ENCODE measurements around the gene CCER1. TPM values are rescaled to one million over a fixed set of nuclear protein-coding genes. Genes with fewer than 3 reads are reported as not detected.

The CCER1 gene
- total RNA-seq, 1 experiment from 2014 or later, result not detected

DNA sequence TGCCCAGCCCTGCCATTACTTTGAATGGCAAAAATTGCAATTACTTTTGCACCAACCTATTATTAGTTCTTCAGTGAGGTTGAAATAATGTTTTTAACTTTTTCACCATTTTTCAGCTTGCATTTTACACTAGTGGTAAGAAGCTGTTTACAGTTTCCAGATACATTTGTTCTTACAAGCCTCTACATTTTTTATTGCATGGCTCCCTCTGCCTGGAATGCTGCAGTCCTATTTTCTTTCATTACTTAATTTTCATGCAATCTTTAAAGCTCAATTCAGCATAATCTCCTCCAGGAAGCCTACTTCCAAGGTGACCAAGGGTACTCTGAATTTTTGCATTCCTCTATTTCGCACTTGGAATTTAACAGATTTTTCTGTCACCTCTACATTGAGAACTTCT is 33.4 kb downstream of the CCER1 start:
- no peaks in the 10 kb centered on the region for H3K27me3 Mint-ChIP-seq (ENCODE audit: insufficient read depth, unreplicated experiment)
- no peak for DNase-seq (ENCODE audit: unreplicated experiment)
- ChIA-PET CTCF (interaction anchor here (0.6 to 1.5 kb wide), 3 partner anchors 12 to 57 kb away, joined by 3 to 7 read pairs (median 5); no protein-coding TSS in a partner anchor), POLR2A (interaction anchor here (0.7 to 1.0 kb wide), 3 partner anchors 1377 to 1661 kb away, joined by 3 to 4 read pairs (median 4); no protein-coding TSS in a partner anchor)
- H3K4me3 Mint-ChIP-seq (ENCODE audit: unreplicated experiment), result no peak overlapping the region
- H3K4me1 Mint-ChIP-seq (ENCODE audit: insufficient read depth, unreplicated experiment), result no peaks in the 10 kb centered on the region
- no peak overlapping the region for H3K27ac Mint-ChIP-seq (ENCODE audit: low read depth, unreplicated experiment)
- TF ChIP-seq, protein P1, sequence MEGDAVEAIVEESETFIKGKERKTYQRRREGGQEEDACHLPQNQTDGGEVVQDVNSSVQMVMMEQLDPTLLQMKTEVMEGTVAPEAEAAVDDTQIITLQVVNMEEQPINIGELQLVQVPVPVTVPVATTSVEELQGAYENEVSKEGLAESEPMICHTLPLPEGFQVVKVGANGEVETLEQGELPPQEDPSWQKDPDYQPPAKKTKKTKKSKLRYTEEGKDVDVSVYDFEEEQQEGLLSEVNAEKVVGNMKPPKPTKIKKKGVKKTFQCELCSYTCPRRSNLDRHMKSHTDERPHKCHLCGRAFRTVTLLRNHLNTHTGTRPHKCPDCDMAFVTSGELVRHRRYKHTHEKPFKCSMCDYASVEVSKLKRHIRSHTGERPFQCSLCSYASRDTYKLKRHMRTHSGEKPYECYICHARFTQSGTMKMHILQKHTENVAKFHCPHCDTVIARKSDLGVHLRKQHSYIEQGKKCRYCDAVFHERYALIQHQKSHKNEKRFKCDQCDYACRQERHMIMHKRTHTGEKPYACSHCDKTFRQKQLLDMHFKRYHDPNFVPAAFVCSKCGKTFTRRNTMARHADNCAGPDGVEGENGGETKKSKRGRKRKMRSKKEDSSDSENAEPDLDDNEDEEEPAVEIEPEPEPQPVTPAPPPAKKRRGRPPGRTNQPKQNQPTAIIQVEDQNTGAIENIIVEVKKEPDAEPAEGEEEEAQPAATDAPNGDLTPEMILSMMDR (IDR thresholded peaks at IDR 0.05; ENCODE audit: unreplicated experiment), result no peak
- H3K36me3 Mint-ChIP-seq (ENCODE audit: insufficient read depth, unreplicated experiment), result no peaks in the 10 kb centered on the region
- BruUV-seq (replicated peaks), result no TSS peak
- intact Hi-C loops (cut with micrococcal nuclease), result no loop called here
- no peaks in the 10 kb centered on the region for H3K9me3 Mint-ChIP-seq (ENCODE audit: unreplicated experiment)

DNA sequence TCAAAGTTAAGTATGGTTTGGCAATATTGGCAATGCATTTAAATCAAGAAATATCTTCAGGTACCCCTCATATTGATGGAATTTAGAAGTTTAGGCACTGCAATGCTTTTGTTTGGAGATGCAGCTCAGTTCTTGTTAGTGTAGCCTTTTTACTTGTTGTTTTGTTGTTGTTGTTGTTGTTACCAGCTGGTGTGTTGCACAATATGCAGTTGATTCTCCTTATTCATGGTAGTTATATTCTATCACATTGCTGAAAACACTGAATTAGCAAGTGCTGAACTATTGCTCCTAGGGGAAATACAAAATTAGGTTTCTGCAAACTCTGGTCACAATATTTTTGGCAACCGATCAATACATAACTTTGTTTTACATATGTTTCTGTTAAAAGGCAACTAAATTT is 34.8 kb downstream of the CCER1 start:
- Mint-ChIP-seq H3K27ac (ENCODE audit: low read depth, unreplicated experiment) (no peak overlapping the region), H3K4me1 (ENCODE audit: insufficient read depth, unreplicated experiment) (no peaks in the 10 kb centered on the region), H3K36me3 (ENCODE audit: insufficient read depth, unreplicated experiment) (no peaks in the 10 kb centered on the region), H3K9me3 (ENCODE audit: unreplicated experiment) (no peaks in the 10 kb centered on the region), H3K4me3 (ENCODE audit: unreplicated experiment) (no peak overlapping the region), H3K27me3 (ENCODE audit: insufficient read depth, unreplicated experiment) (no peaks in the 10 kb centered on the region)
- TF ChIP-seq, protein P1 (IDR thresholded peaks at IDR 0.05; ENCODE audit: unreplicated experiment), result no peak
- no peak for DNase-seq (ENCODE audit: unreplicated experiment)
- POLR2A ChIA-PET, result no interaction called here
- BruUV-seq (replicated peaks), result no TSS peak
- CTCF ChIA-PET, result no interaction called here
- intact Hi-C loops (cut with micrococcal nuclease), result no loop called here

- Mint-ChIP-seq H3K4me3 (ENCODE audit: unreplicated experiment) (no peak overlapping the region), H3K27ac (ENCODE audit: low read depth, unreplicated experiment) (no peak overlapping the region), H3K9me3 (ENCODE audit: unreplicated experiment) (no peaks in the 10 kb centered on the region), H3K4me1 (ENCODE audit: insufficient read depth, unreplicated experiment) (no peaks in the 10 kb centered on the region), H3K36me3 (ENCODE audit: insufficient read depth, unreplicated experiment) (no peaks in the 10 kb centered on the region), H3K27me3 (ENCODE audit: insufficient read depth, unreplicated experiment) (no peaks in the 10 kb centered on the region)
- no TSS peak for BruUV-seq (replicated peaks)
- DNase-seq (ENCODE audit: unreplicated experiment), result no peak
- ChIA-PET POLR2A (interaction anchor here (0.8 kb wide), 1 partner anchor 10 kb away, joined by 3 read pairs; no protein-coding TSS in a partner anchor), CTCF (interaction anchor here (0.9 kb wide), 1 partner anchor 8 kb away, joined by 5 read pairs; no protein-coding TSS in a partner anchor)
- intact Hi-C loops (cut with micrococcal nuclease), result no loop called here
- TF ChIP-seq, protein P1 (IDR thresholded peaks at IDR 0.05; ENCODE audit: unreplicated experiment), result no peak
Measured at GRCh38 chr12:90917431-90917830, 37.5 kb downstream of the CCER1 start.

DNA sequence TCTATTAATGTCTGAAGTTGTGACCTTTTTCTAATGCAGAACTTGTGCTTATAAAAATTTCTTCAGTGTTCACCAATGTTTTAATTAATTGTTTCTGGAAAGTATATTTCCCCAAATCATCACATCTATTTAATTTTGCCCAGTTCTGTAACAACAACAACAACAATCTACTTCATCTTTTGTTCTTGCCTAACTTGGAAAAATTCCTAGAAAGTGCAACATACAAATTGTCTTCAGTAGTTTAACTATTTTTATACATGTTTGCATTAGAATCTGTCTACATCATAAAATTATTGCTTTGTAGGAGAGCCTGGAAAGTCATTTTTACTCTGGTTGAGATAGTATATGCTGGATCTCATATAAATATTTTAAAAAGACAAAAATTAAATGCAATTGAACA is 38.5 kb downstream of the CCER1 start:
- no peak overlapping the region for H3K27ac Mint-ChIP-seq (ENCODE audit: low read depth, unreplicated experiment)
- ChIA-PET POLR2A (no interaction called here), CTCF (no interaction called here)
- H3K36me3 Mint-ChIP-seq (ENCODE audit: insufficient read depth, unreplicated experiment), result no peaks in the 10 kb centered on the region
- TF ChIP-seq, protein P1 (IDR thresholded peaks at IDR 0.05; ENCODE audit: unreplicated experiment), result no peak
- no peaks in the 10 kb centered on the region for H3K9me3 Mint-ChIP-seq (ENCODE audit: unreplicated experiment)
- intact Hi-C loops (cut with micrococcal nuclease), result no loop called here
- DNase-seq (ENCODE audit: unreplicated experiment), result no peak
- BruUV-seq (replicated peaks), result no TSS peak
- H3K4me3 Mint-ChIP-seq (ENCODE audit: unreplicated experiment), result no peak overlapping the region
- H3K27me3 Mint-ChIP-seq (ENCODE audit: insufficient read depth, unreplicated experiment), result no peaks in the 10 kb centered on the region
- H3K4me1 Mint-ChIP-seq (ENCODE audit: insufficient read depth, unreplicated experiment), result no peaks in the 10 kb centered on the region
